ENCODE data around the gene SMARCD1. TPM values are rescaled to one million over a fixed set of nuclear protein-coding genes. Genes with fewer than 3 reads are reported as not detected.

Gene SMARCD1
- total RNA-seq, 1 experiment from 2014 or later, result 84.9 TPM

DNA sequence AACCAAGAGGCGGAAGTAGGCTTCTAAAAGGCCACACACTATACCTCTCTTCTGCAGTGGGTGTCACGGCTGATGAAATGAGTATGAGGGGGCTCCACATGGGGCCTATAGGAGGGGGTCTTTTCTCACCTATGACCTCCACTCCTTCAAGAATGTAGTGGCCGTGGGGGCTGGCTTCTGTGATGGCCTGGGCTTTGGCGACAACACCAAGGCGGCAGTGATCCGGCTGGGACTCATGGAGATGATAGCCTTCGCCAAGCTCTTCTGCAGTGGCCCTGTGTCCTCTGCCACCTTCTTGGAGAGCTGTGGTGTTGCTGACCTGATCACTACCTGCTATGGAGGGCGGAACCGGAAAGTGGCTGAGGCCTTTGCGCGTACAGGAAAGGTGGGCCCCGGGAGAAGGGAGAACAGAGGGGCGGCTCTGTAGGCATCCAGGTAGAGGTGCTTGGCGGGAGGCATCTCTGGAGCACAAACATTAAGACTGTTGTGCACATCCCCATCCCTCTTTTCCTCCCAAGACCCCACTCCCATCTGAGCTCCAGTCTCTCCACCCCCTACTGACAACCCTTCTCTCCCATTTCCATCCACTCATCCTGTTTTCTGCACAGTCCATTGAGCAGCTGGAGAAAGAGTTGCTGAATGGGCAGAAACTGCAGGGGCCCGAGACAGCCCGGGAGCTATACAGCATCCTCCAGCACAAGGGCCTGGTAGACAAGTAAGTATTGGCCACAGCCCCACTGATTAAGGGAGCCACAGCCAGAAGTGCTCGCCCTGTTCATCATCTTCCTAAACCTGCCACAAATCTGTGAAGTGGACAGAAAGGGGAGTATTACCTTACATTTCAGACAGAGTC, 22.5 kb downstream of the SMARCD1 start:
- in situ Hi-C loops (cut with HindIII; ENCODE audit: low pct_unique_long_range_greater_than_20kb, low sequenced_read_pairs) (no loop called here), intact Hi-C loops (cut with micrococcal nuclease; ENCODE audit: unreplicated experiment) (no loop called here)
- Histone ChIP-seq H3K36me3 (ENCODE audit: control insufficient read depth, insufficient read depth, low read length) (no peaks in the 10 kb centered on the region), H3K9me3 (ENCODE audit: control insufficient read depth, insufficient read depth, low read depth, low read length) (no peaks in the 10 kb centered on the region), H3K27ac (ENCODE audit: low read length) (no peak overlapping the region), H3K27me3 (ENCODE audit: control insufficient read depth, insufficient read depth, low read length) (no peaks in the 10 kb centered on the region), H3K4me1 (ENCODE audit: control insufficient read depth, insufficient read depth, low read length) (peaks cover 14% of the 10 kb centered on the region), H3K4me3 (ENCODE audit: low read depth in 2 of 2, low read length in 2 of 2) (no peak overlapping the region)
- CTCF ChIA-PET, result no interaction called here
- TF ChIP-seq, protein P1, sequence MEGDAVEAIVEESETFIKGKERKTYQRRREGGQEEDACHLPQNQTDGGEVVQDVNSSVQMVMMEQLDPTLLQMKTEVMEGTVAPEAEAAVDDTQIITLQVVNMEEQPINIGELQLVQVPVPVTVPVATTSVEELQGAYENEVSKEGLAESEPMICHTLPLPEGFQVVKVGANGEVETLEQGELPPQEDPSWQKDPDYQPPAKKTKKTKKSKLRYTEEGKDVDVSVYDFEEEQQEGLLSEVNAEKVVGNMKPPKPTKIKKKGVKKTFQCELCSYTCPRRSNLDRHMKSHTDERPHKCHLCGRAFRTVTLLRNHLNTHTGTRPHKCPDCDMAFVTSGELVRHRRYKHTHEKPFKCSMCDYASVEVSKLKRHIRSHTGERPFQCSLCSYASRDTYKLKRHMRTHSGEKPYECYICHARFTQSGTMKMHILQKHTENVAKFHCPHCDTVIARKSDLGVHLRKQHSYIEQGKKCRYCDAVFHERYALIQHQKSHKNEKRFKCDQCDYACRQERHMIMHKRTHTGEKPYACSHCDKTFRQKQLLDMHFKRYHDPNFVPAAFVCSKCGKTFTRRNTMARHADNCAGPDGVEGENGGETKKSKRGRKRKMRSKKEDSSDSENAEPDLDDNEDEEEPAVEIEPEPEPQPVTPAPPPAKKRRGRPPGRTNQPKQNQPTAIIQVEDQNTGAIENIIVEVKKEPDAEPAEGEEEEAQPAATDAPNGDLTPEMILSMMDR (IDR thresholded peaks at IDR 0.05), result no peak
- TF ChIP-seq POLR2AphosphoS5 (IDR thresholded peaks at IDR 0.05; ENCODE audit: low read depth, low read length) (no peak), SIN3A (IDR thresholded peaks at IDR 0.05; ENCODE audit: borderline replicate concordance, insufficient read depth, low read depth, low read length) (no peak), TCF7L2 (IDR thresholded peaks at IDR 0.05; ENCODE audit: low read depth, low read length) (no peak)
- TF ChIP-seq, protein P2, sequence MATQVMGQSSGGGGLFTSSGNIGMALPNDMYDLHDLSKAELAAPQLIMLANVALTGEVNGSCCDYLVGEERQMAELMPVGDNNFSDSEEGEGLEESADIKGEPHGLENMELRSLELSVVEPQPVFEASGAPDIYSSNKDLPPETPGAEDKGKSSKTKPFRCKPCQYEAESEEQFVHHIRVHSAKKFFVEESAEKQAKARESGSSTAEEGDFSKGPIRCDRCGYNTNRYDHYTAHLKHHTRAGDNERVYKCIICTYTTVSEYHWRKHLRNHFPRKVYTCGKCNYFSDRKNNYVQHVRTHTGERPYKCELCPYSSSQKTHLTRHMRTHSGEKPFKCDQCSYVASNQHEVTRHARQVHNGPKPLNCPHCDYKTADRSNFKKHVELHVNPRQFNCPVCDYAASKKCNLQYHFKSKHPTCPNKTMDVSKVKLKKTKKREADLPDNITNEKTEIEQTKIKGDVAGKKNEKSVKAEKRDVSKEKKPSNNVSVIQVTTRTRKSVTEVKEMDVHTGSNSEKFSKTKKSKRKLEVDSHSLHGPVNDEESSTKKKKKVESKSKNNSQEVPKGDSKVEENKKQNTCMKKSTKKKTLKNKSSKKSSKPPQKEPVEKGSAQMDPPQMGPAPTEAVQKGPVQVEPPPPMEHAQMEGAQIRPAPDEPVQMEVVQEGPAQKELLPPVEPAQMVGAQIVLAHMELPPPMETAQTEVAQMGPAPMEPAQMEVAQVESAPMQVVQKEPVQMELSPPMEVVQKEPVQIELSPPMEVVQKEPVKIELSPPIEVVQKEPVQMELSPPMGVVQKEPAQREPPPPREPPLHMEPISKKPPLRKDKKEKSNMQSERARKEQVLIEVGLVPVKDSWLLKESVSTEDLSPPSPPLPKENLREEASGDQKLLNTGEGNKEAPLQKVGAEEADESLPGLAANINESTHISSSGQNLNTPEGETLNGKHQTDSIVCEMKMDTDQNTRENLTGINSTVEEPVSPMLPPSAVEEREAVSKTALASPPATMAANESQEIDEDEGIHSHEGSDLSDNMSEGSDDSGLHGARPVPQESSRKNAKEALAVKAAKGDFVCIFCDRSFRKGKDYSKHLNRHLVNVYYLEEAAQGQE (IDR thresholded peaks at IDR 0.05; ENCODE audit: insufficient read depth in 1 of 2, low read depth in 2 of 2, low read length in 1 of 2), result no peak
- ATAC-seq (no peak), DNase-seq (ENCODE audit: low read depth, low spot score) (no peak)
- POLR2A ChIA-PET, result interaction anchor here (0.7 kb wide), 1 partner anchor 61 kb away, joined by 4 read pairs; no protein-coding TSS in a partner anchor
- no TSS peak for BruUV-seq (replicated peaks)

DNA sequence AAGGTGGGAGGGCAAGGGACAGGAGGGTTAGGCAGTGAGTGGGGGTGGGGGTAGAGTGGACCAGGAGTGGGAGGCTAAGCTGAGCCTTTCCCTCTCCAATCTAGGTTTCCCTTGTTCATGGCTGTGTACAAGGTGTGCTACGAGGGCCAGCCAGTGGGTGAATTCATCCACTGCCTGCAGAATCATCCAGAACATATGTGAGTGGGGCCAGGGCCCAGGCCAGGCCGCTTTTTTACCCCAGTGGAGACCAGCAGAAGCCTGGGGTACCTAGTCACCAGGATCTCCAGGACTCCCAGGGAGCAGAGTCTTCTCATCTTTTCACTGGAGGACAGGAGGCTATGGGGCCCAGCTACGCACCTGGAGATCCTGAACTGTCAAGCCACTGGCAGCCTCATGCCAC, 24.2 kb downstream of the SMARCD1 start:
- POLR2A ChIA-PET, result interaction anchor here (0.6 kb wide), 1 partner anchor 17 kb away, joined by 3 read pairs; no protein-coding TSS in a partner anchor
- H3K4me1 ChIP-seq (ENCODE audit: control insufficient read depth, insufficient read depth, low read length), result peaks cover 15% of the 10 kb centered on the region
- no peaks in the 10 kb centered on the region for H3K9me3 ChIP-seq (ENCODE audit: control insufficient read depth, insufficient read depth, low read depth, low read length)
- BruUV-seq (replicated peaks), result no TSS peak
- H3K27me3 ChIP-seq (ENCODE audit: control insufficient read depth, insufficient read depth, low read length), result no peaks in the 10 kb centered on the region
- intact Hi-C loops (cut with micrococcal nuclease; ENCODE audit: unreplicated experiment) (no loop called here), in situ Hi-C loops (cut with HindIII; ENCODE audit: low pct_unique_long_range_greater_than_20kb, low sequenced_read_pairs) (no loop called here)
- DNase-seq (ENCODE audit: low read depth, low spot score), result no peak
- no peak overlapping the region for H3K27ac ChIP-seq (ENCODE audit: low read length)
- no peak for ATAC-seq
- TF ChIP-seq POLR2AphosphoS5 (IDR thresholded peaks at IDR 0.05; ENCODE audit: low read depth, low read length) (no peak), TCF7L2 (IDR thresholded peaks at IDR 0.05; ENCODE audit: low read depth, low read length) (no peak), SIN3A (IDR thresholded peaks at IDR 0.05; ENCODE audit: borderline replicate concordance, insufficient read depth, low read depth, low read length) (no peak)
- TF ChIP-seq, protein P1 (IDR thresholded peaks at IDR 0.05), result no peak
- TF ChIP-seq, protein P2 (IDR thresholded peaks at IDR 0.05; ENCODE audit: insufficient read depth in 1 of 2, low read depth in 2 of 2, low read length in 1 of 2), result no peak
- no peak overlapping the region for H3K4me3 ChIP-seq (ENCODE audit: low read depth in 2 of 2, low read length in 2 of 2)
- CTCF ChIA-PET, result no interaction called here
- no peaks in the 10 kb centered on the region for H3K36me3 ChIP-seq (ENCODE audit: control insufficient read depth, insufficient read depth, low read length)

All from Panc1 (cell line).